K562 (cell line): ENCODE data around the gene SEBOX. TPM values are rescaled to one million over a fixed set of nuclear protein-coding genes. Genes with fewer than 3 reads are reported as not detected.

ENCODE experiments used
- ATAC-seq: fragments of 200-7000 bp; cut with Tn5 transposase; 3 replicates; pipeline ENCODE4 v1.9.1; 2020; ENCODE audit warnings: moderate library complexity
- BruUV-seq: library from RNA; stranded (reverse); fragments of 400-500 nt; replicated peaks from 2 replicates; lab custom pipeline; 2021; lab: Mats Ljungman, UMichigan
- CTCF ChIA-PET: fragments of 300-600 bp; formaldehyde crosslinking; extraction: SDS; loops from one replicate; lab custom pipeline; 2021; ENCODE audit warnings: low intra/inter-chr PET ratio; lab: Yijun Ruan, JAX
- POLR2A ChIA-PET: fragments of 300-600, 350-650 bp; sonication (Branson Sonifier 250); formaldehyde crosslinking; extraction: SDS; loops from one replicate; lab custom pipeline; 2021; ENCODE audit warnings: antibody characterized with exemption, inconsistent platforms; lab: Yijun Ruan, JAX
- DNase-seq, 4 experiments: peaks; one replicate each; pipeline versions ENCODE4 v3.0.0 to v3.0.0-alpha.2; 2011 to 2018; ENCODE audit warnings: low spot score in 3 of 4, mixed read lengths in 3 of 4; ENCODE audit errors: extremely low read depth in 1 of 4
- FAIRE-seq: peaks from 2 replicates; lab custom pipeline; 2011; peaks lifted over from hg19 to GRCh38; lab: Jason Lieb, UNC
- H2AFZ ChIP-seq: 2 replicates; pipeline ENCODE4 v1.6.0; 2011; ENCODE audit warnings: low read depth, low read length, control low read depth, inconsistent platforms
- H3K27ac ChIP-seq: fragments of 200-600 bp; 3 replicates; pipeline ENCODE4 v1.8.0; 2011; ENCODE audit warnings: low read depth, mild to moderate bottlenecking, control low read depth, inconsistent platforms, low read length, moderate library complexity, mixed read lengths; ENCODE audit errors: extremely low read depth
- H3K27me3 ChIP-seq, 2 experiments: fragments of 300-600 bp in 1 of 2; 2 replicates in 1 of 2; 3 replicates in 1 of 2; pipeline versions ENCODE4 v1.6.0 to v1.8.0; 2011; ENCODE audit warnings: inconsistent platforms in 2 of 2, low read length in 2 of 2, mild to moderate bottlenecking in 1 of 2, mixed read lengths in 1 of 2, moderate library complexity in 1 of 2; ENCODE audit not compliant: control insufficient read depth in 2 of 2, insufficient read depth in 2 of 2
- H3K36me3 ChIP-seq: fragments of 300-600 bp; 3 replicates; pipeline ENCODE4 v1.8.0; 2011; ENCODE audit warnings: mild to moderate bottlenecking, low read length, inconsistent platforms; ENCODE audit not compliant: control insufficient read depth, insufficient read depth
- H3K4me1 ChIP-seq, 2 experiments: fragments of 200-600 bp in 1 of 2; replicated peaks in 1 of 2; 2 replicates in 1 of 2; 3 replicates in 1 of 2; pipeline versions ENCODE4 v1.5.1 to v1.8.0; 2011; ENCODE audit warnings: inconsistent platforms in 2 of 2, low read length in 2 of 2, mild to moderate bottlenecking in 1 of 2, mixed read lengths in 1 of 2, moderate library complexity in 1 of 2; ENCODE audit not compliant: control insufficient read depth in 2 of 2, insufficient read depth in 2 of 2
- H3K4me2 ChIP-seq: 2 replicates; pipeline ENCODE4 v1.6.1; 2011; ENCODE audit warnings: low read length, control low read depth, inconsistent platforms, mixed read lengths; ENCODE audit not compliant: insufficient read depth
- H3K4me3 ChIP-seq: fragments of 200-600 bp; sonication (generic), shearing (Covaris generic); 2 replicates; pipeline ENCODE4 v1.5.1; 2016; ENCODE audit warnings: control low read depth, inconsistent platforms
- H3K79me2 ChIP-seq: fragments of 200-600 bp; 3 replicates; pipeline ENCODE4 v1.8.0; 2011; ENCODE audit warnings: low read length, inconsistent platforms; ENCODE audit not compliant: control insufficient read depth, insufficient read depth
- H3K9ac ChIP-seq, 2 experiments: 2 replicates each; pipeline versions ENCODE4 v1.6.0 to v1.6.1; 2011; ENCODE audit warnings: low read depth in 2 of 2, low read length in 2 of 2, control low read depth in 1 of 2, inconsistent platforms in 1 of 2, mild to moderate bottlenecking in 1 of 2, mixed read lengths in 1 of 2; ENCODE audit not compliant: insufficient read depth in 1 of 2
- H3K9me1 ChIP-seq: one replicate; pipeline ENCODE4 v1.6.0; 2011; ENCODE audit warnings: inconsistent platforms, mild to moderate bottlenecking, low read length, moderate library complexity; ENCODE audit not compliant: control insufficient read depth, insufficient read depth
- H3K9me3 ChIP-seq: replicated peaks from 2 replicates; pipeline ENCODE4 v1.5.1; 2011; ENCODE audit warnings: low read depth, low read length, inconsistent platforms; ENCODE audit not compliant: control insufficient read depth, insufficient read depth
- H4K20me1 ChIP-seq: replicated peaks from 2 replicates; pipeline ENCODE4 v1.6.1; 2011; ENCODE audit warnings: low read length, inconsistent platforms, mixed read lengths; ENCODE audit not compliant: control insufficient read depth, insufficient read depth
- CCNT2 ChIP-seq: IDR thresholded peaks from 2 replicates; pipeline ENCODE4 v1.6.1; 2011; ENCODE audit warnings: borderline replicate concordance, low read depth, mild to moderate bottlenecking, moderate library complexity, mixed read lengths, low read length; ENCODE audit not compliant: insufficient read length; ENCODE audit errors: extremely low read depth
- EHMT2 ChIP-seq: fragments of 450-650 bp; IDR thresholded peaks from 2 replicates; pipeline ENCODE4 v1.6.1; 2018; ENCODE audit warnings: antibody characterized with exemption
- IFI16 ChIP-seq: fragments of 250-450 bp; sonication (Bioruptor Pico); IDR thresholded peaks from 2 replicates; pipeline ENCODE4 v2.1.2; 2022; ENCODE audit warnings: mild to moderate bottlenecking, inconsistent platforms
- NCOA4 ChIP-seq: fragments of 450-650 bp; IDR thresholded peaks from 2 replicates; pipeline ENCODE4 v1.6.1; 2018; ENCODE audit warnings: mild to moderate bottlenecking; ENCODE audit not compliant: partially characterized antibody
- NFXL1 ChIP-seq: fragments of 450-650 bp; formaldehyde crosslinking; IDR thresholded peaks from 2 replicates; pipeline ENCODE4 v1.4.0; 2021; ENCODE audit warnings: mild to moderate bottlenecking
- NFYB ChIP-seq: IDR thresholded peaks from 2 replicates; pipeline ENCODE4 v1.6.1; 2011; ENCODE audit warnings: mild to moderate bottlenecking, moderate library complexity; ENCODE audit not compliant: insufficient read length; ENCODE audit errors: extremely low read depth
- NR2F6 ChIP-seq: fragments of 450-650 bp; formaldehyde crosslinking; IDR thresholded peaks from 2 replicates; pipeline ENCODE4 v1.4.0; 2020; ENCODE audit warnings: mild to moderate bottlenecking
- RBM22 ChIP-seq: fragments of 200-400 bp; formaldehyde crosslinking; IDR thresholded peaks from 2 replicates; pipeline ENCODE4 v1.6.1; 2018; ENCODE audit warnings: low read length, low read depth; ENCODE audit not compliant: poor library complexity, severe bottlenecking
- SLC30A9 ChIP-seq: fragments of 250-450 bp; sonication (Bioruptor Pico); IDR thresholded peaks from 2 replicates; pipeline ENCODE4 v1.8.0; 2022; ENCODE audit warnings: mild to moderate bottlenecking, moderate library complexity
- ZNF707 ChIP-seq: fragments of 250-450 bp; sonication (Bioruptor Pico); conservative IDR thresholded peaks from 2 replicates; pipeline ENCODE4 v1.8.0; 2022; ENCODE audit warnings: inconsistent platforms, mild to moderate bottlenecking, moderate library complexity
- WGBS: fragments of 100-300 bp; shearing (Covaris generic); methylation state at CpG from one replicate; pipeline ENCODE4 v1.1.6; 2016; ENCODE audit warnings: low coverage, mixed read lengths; ENCODE audit not compliant: insufficient coverage; ENCODE audit errors: missing lambda C conversion rate; 5-methylcytosine and 5-hydroxymethylcytosine counted together
- in situ Hi-C: fragments of 300-500 bp; cut with MboI; formaldehyde crosslinking; loops from 4 replicates; pipeline ENCODE4 v1.15.0; 2018; ENCODE audit warnings: inconsistent platforms, mixed read lengths
- intact Hi-C: fragments of 100-400 bp; cut with micrococcal nuclease; formaldehyde crosslinking; loops from 2 replicates; pipeline ENCODE4 v1.14.2; 2022
- polyA plus RNA-seq, 8 experiments: library from polyadenylated mRNA; depleted of rRNA in 4 of 8; stranded (reverse) in 5 of 8; unstranded in 3 of 8; fragments of >200 nt; fragmentation: Nextera tagmentation in 2 of 8; fragmentation: Illumina TruSeq in 1 of 8; extraction: Ambion mirVana in 2 of 8; extraction: Trizol in 1 of 8; gene quantifications; 2 replicates each; pipeline versions ENCODE4 v1.2.1 to v1.2.3, GENCODE V29; 2011 to 2014; ENCODE audit warnings: inconsistent platforms in 1 of 8, missing spikeins in 1 of 8
- total RNA-seq, 7 experiments: library from RNA; depleted of rRNA in 6 of 7; stranded (reverse); fragments of >200 nt in 6 of 7; fragmentation: Illumina TruSeq in 2 of 7; extraction: Trizol in 2 of 7; gene quantifications; 2 replicates each; pipeline versions ENCODE4 v1.2.1 to v1.2.3, GENCODE V29; 2011 to 2021; ENCODE audit warnings: low replicate concordance in 1 of 7
- TF ChIP-seq, protein P1 (sequence below): fragments of 200-800 bp; sonication (Bioruptor generic); IDR thresholded peaks from 2 replicates; pipeline ENCODE4 v1.6.1; 2017; ENCODE audit warnings: missing genetic modification characterization, missing compliant biosample characterization
- TF ChIP-seq, protein P2 (sequence below): fragments of 450-650 bp; formaldehyde crosslinking; conservative IDR thresholded peaks from 2 replicates; pipeline ENCODE4 v1.4.0; 2022; ENCODE audit warnings: mild to moderate bottlenecking, missing genetic modification characterization

The SEBOX gene
- total and polyA plus RNA-seq, 9 of the 15 experiments (the other 6 are each of a cell fraction or from before 2014, with no cell fraction given) = not detected

GRCh38 chr17:28402224-28402630 lies 37.2 kb upstream of the SEBOX start:
- TF ChIP-seq RBM22 (no peak), CCNT2 (no peak)
- no peak overlapping the region for H3K9ac ChIP-seq
- WGBS = 26% methylated on average over 3 of the region's 3 CpGs
- peaks cover 3% of the 10 kb centered on the region for H3K9me1 ChIP-seq
- intact Hi-C loops (no loop called here), in situ Hi-C loops (no loop called here)
- H2AFZ ChIP-seq = no peak overlapping the region
- H3K9me3 ChIP-seq = no peaks in the 10 kb centered on the region
- ChIA-PET CTCF (no interaction called here), POLR2A (interaction anchor here (0.8 to 1.0 kb wide), 2 partner anchors 25 to 41 kb away, joined by 3 read pairs; no protein-coding TSS in a partner anchor)
- FAIRE-seq = no peak
- ATAC-seq = no peak
- peaks cover 8 to 21% of the 10 kb centered on the region in 2 experiments; a peak in 3 of 5 replicates for H3K4me1 ChIP-seq
- H3K27me3 ChIP-seq = no peaks in the 10 kb centered on the region
- H3K36me3 ChIP-seq = peaks cover 14% of the 10 kb centered on the region; the same call in 1 of the 3 replicates
- no peak overlapping the region for H3K4me2 ChIP-seq
- BruUV-seq = no TSS peak
- H3K79me2 ChIP-seq = peaks cover 2% of the 10 kb centered on the region; the same call in 1 of the 3 replicates
- no peak overlapping the region for H3K27ac ChIP-seq
- DNase-seq = no peak
- H4K20me1 ChIP-seq = 0 out of 2 replicates have a peak, but pooled peaks cover 4% of the 10 kb centered on the region
- H3K4me3 ChIP-seq = no peak overlapping the region

GRCh38 chr17:28399808-28400207 lies 34.8 kb upstream of the SEBOX start:
- Histone ChIP-seq H3K79me2 (no peaks in the 10 kb centered on the region), H3K4me3 (no peak overlapping the region), H3K36me3 (peaks cover 14% of the 10 kb centered on the region; the same call in 1 of the 3 replicates), H3K9me3 (no peaks in the 10 kb centered on the region), H3K4me1 (peaks cover 0 to 4% of the 10 kb centered on the region in 2 experiments; a peak in 3 of 5 replicates), H2AFZ (no peak overlapping the region), H3K4me2 (no peak overlapping the region), H3K27me3 (no peaks in the 10 kb centered on the region), H3K9ac (no peak overlapping the region), H4K20me1 (0 out of 2 replicates have a peak, but pooled peaks cover 8% of the 10 kb centered on the region), H3K9me1 (peaks cover 3% of the 10 kb centered on the region), H3K27ac (no peak overlapping the region)
- 40% methylated on average over 4 of the region's 4 CpGs for WGBS
- no peak for FAIRE-seq
- no peak for ATAC-seq
- TF ChIP-seq NFXL1 (CRISPR knock-in tag) (no peak), NR2F6 (CRISPR knock-in tag) (no peak), NFYB (no peak), ZNF707 (CRISPR knock-in tag) (no peak), NCOA4 (no peak), IFI16 (CRISPR knock-in tag) (no peak), EHMT2 (no peak), SLC30A9 (CRISPR knock-in tag) (no peak)
- TF ChIP-seq, protein P1, sequence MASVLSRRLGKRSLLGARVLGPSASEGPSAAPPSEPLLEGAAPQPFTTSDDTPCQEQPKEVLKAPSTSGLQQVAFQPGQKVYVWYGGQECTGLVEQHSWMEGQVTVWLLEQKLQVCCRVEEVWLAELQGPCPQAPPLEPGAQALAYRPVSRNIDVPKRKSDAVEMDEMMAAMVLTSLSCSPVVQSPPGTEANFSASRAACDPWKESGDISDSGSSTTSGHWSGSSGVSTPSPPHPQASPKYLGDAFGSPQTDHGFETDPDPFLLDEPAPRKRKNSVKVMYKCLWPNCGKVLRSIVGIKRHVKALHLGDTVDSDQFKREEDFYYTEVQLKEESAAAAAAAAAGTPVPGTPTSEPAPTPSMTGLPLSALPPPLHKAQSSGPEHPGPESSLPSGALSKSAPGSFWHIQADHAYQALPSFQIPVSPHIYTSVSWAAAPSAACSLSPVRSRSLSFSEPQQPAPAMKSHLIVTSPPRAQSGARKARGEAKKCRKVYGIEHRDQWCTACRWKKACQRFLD (CRISPR knock-in tag) = no peak
- TF ChIP-seq, protein P2, sequence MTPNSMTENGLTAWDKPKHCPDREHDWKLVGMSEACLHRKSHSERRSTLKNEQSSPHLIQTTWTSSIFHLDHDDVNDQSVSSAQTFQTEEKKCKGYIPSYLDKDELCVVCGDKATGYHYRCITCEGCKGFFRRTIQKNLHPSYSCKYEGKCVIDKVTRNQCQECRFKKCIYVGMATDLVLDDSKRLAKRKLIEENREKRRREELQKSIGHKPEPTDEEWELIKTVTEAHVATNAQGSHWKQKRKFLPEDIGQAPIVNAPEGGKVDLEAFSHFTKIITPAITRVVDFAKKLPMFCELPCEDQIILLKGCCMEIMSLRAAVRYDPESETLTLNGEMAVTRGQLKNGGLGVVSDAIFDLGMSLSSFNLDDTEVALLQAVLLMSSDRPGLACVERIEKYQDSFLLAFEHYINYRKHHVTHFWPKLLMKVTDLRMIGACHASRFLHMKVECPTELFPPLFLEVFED (CRISPR knock-in tag) = no peak
- in situ Hi-C loops = no loop called here
- CTCF ChIA-PET = no interaction called here
- no TSS peak for BruUV-seq
- intact Hi-C loops = no loop called here
- POLR2A ChIA-PET = interaction anchor here (0.6 to 1.5 kb wide), 4 partner anchors 11 to 152 kb away, joined by 3 to 6 read pairs (median 4); no protein-coding TSS in a partner anchor
- no peak for DNase-seq
